Lower lobe of right lung (tissue), 2 donors: Measurements from ENCODE around the gene YLPM1. TPM values are rescaled to one million over a fixed set of nuclear protein-coding genes. Genes with fewer than 3 reads are reported as not detected.

Source experiments
- ATAC-seq, 2 donors: fragments of 200-7000 bp; cut with Tn5 transposase; one replicate each; pipeline ENCODE4 v1.9.1; 2020 to 2022; ENCODE audit warnings: mild to moderate bottlenecking in 2 of 2, moderate library complexity in 2 of 2
- DNase-seq: peaks from one replicate; pipeline ENCODE4 v3.0.0-alpha.2; 2020
- H3K27ac ChIP-seq: fragments of 200-600 bp; one replicate; pipeline ENCODE4 v1.8.0; 2022
- H3K27me3 ChIP-seq: fragments of 200-600 bp; one replicate; pipeline ENCODE4 v1.8.0; 2022; ENCODE audit warnings: low read depth
- H3K36me3 ChIP-seq: fragments of 200-600 bp; one replicate; pipeline ENCODE4 v1.8.0; 2022; ENCODE audit warnings: mild to moderate bottlenecking
- H3K4me1 ChIP-seq: fragments of 200-600 bp; one replicate; pipeline ENCODE4 v1.8.0; 2022
- H3K4me3 ChIP-seq: fragments of 200-600 bp; one replicate; pipeline ENCODE4 v1.8.0; 2022; ENCODE audit warnings: mild to moderate bottlenecking
- H3K9me3 ChIP-seq: fragments of 200-600 bp; one replicate; pipeline ENCODE4 v1.8.0; 2022
- CTCF ChIP-seq: fragments of 200-600 bp; IDR thresholded peaks from one replicate; pipeline ENCODE4 v1.8.0; 2022; ENCODE audit warnings: antibody characterized with exemption, mild to moderate bottlenecking
- intact Hi-C: fragments of 100-400 bp; cut with DNase I; formaldehyde crosslinking; loops from one replicate; pipeline ENCODE4 v1.11.0; 2022
- total RNA-seq: library from RNA; stranded (reverse); fragmentation: NEBNext Ultra II Directional; extraction: Animal tissue kit (Norgen Biotek cat#: 25700); gene quantifications from one replicate; pipeline ENCODE4 v1.2.1, GENCODE V29; 2021
- donor health status: DM: no; HTN: yes; CAD: no; lungs with severe emphysema.

Gene YLPM1
- total RNA-seq, 1 donor from 2014 or later: 58.0 TPM

GRCh38 chr14:74824997-74825396, 61.9 kb downstream of the YLPM1 start:
- H3K4me1 ChIP-seq: no peaks in the 10 kb centered on the region

GRCh38 chr14:74826574-74826973, 63.5 kb downstream of the YLPM1 start:
- no peak overlapping the region for H3K27ac ChIP-seq
- no peaks in the 10 kb centered on the region for H3K9me3 ChIP-seq
- ATAC-seq (no peak), DNase-seq (no peak)
- no peak overlapping the region for H3K4me3 ChIP-seq
- H3K27me3 ChIP-seq: no peaks in the 10 kb centered on the region
- no peak for TF ChIP-seq CTCF
- intact Hi-C loops: no loop called here
- no peaks in the 10 kb centered on the region for H3K4me1 ChIP-seq
- H3K36me3 ChIP-seq: peaks cover 67% of the 10 kb centered on the region

More at GRCh38 chr14:74824997-74825396, 61.9 kb downstream of the YLPM1 start:
- Histone ChIP-seq H3K4me3 (no peak overlapping the region), H3K9me3 (no peaks in the 10 kb centered on the region), H3K27ac (no peak overlapping the region), H3K27me3 (no peaks in the 10 kb centered on the region), H3K36me3 (peaks cover 67% of the 10 kb centered on the region)
- no peak for TF ChIP-seq CTCF
- DNase-seq (no peak), ATAC-seq (no peak)
- intact Hi-C loops: no loop called here

- Histone ChIP-seq H3K9me3 (no peaks in the 10 kb centered on the region), H3K4me3 (no peak overlapping the region), H3K27ac (no peak overlapping the region), H3K27me3 (no peaks in the 10 kb centered on the region), H3K36me3 (peaks cover 46% of the 10 kb centered on the region), H3K4me1 (no peaks in the 10 kb centered on the region)
- DNase-seq: no peak
- TF ChIP-seq CTCF: no peak
- intact Hi-C loops: no loop called here
- ATAC-seq: no peak
Measured at GRCh38 chr14:74829251-74829650, 66.1 kb downstream of the YLPM1 start.

- no peak overlapping the region for H3K27ac ChIP-seq
- H3K36me3 ChIP-seq: peaks cover 52% of the 10 kb centered on the region
- H3K9me3 ChIP-seq: no peaks in the 10 kb centered on the region
- H3K4me1 ChIP-seq: peaks cover 11% of the 10 kb centered on the region
- DNase-seq (no peak), ATAC-seq (no peak)
- no peak overlapping the region for H3K4me3 ChIP-seq
- no peaks in the 10 kb centered on the region for H3K27me3 ChIP-seq
- no peak for TF ChIP-seq CTCF
- intact Hi-C loops: no loop called here
Measured at GRCh38 chr14:74832849-74833248, 69.7 kb downstream of the YLPM1 start.

- intact Hi-C loops: no loop called here
- H3K27ac ChIP-seq: no peak overlapping the region
- peaks cover 35% of the 10 kb centered on the region for H3K36me3 ChIP-seq
- H3K4me3 ChIP-seq: no peak overlapping the region
- no peak for TF ChIP-seq CTCF
- no peaks in the 10 kb centered on the region for H3K9me3 ChIP-seq
- ATAC-seq (no peak), DNase-seq (no peak)
- H3K27me3 ChIP-seq: no peaks in the 10 kb centered on the region
- peaks cover 17% of the 10 kb centered on the region for H3K4me1 ChIP-seq
Measured at GRCh38 chr14:74834692-74835392, 71.7 kb downstream of the YLPM1 start.
